Panc1 (cell line): ENCODE results near the gene INCENP.

Experiments
- POLR2AphosphoS5 ChIP-seq: IDR thresholded peaks from 2 replicates; pipeline ENCODE4 v1.6.1; 2012; ENCODE audit warnings: mild to moderate bottlenecking, low read depth, low read length, moderate library complexity
- SIN3A ChIP-seq: IDR thresholded peaks from 2 replicates; pipeline ENCODE4 v1.6.1; 2012; ENCODE audit warnings: low read depth, mild to moderate bottlenecking, low read length, moderate library complexity, borderline replicate concordance; ENCODE audit not compliant: insufficient read depth
- TCF7L2 ChIP-seq: IDR thresholded peaks from 2 replicates; pipeline ENCODE4 v1.6.1; 2011; ENCODE audit warnings: mild to moderate bottlenecking, low read depth, low read length, inconsistent platforms
- TF ChIP-seq, protein P1 (sequence below): fragments of 450-650 bp; IDR thresholded peaks from 2 replicates; pipeline ENCODE4 v1.5.1; 2017; ENCODE audit warnings: mild to moderate bottlenecking
- TF ChIP-seq, protein P2 (sequence below), 2 experiments: IDR thresholded peaks; 2 replicates each; pipeline ENCODE4 v1.6.1; 2011 to 2012; ENCODE audit warnings: low read depth in 2 of 2, control low read depth in 1 of 2, low read length in 1 of 2, mild to moderate bottlenecking in 1 of 2, moderate library complexity in 1 of 2; ENCODE audit not compliant: insufficient read depth in 1 of 2

DNA sequence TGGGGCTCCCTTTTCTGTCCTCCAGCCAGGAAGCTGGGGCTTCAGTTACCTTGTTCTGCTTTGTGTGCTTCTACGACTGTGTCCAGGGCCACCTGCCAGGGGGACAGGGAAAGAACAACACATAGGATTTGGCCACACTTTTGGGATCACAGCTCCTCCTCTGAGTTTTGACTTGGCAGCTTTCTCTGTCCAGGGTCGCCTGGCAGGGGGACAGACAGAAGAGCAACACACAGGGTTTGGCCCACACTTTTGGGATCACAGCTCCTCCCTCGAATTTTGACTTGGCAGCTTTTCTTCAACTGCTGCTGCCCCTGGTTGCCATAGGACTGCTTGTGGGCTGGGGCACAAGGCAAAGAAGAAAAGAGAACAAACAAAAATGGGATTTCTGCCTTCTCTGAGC is 19.1 kb downstream of the INCENP start:
- TF ChIP-seq POLR2AphosphoS5 = no peak
- TF ChIP-seq, protein P1, sequence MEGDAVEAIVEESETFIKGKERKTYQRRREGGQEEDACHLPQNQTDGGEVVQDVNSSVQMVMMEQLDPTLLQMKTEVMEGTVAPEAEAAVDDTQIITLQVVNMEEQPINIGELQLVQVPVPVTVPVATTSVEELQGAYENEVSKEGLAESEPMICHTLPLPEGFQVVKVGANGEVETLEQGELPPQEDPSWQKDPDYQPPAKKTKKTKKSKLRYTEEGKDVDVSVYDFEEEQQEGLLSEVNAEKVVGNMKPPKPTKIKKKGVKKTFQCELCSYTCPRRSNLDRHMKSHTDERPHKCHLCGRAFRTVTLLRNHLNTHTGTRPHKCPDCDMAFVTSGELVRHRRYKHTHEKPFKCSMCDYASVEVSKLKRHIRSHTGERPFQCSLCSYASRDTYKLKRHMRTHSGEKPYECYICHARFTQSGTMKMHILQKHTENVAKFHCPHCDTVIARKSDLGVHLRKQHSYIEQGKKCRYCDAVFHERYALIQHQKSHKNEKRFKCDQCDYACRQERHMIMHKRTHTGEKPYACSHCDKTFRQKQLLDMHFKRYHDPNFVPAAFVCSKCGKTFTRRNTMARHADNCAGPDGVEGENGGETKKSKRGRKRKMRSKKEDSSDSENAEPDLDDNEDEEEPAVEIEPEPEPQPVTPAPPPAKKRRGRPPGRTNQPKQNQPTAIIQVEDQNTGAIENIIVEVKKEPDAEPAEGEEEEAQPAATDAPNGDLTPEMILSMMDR = no peak
- TF ChIP-seq, protein P2, sequence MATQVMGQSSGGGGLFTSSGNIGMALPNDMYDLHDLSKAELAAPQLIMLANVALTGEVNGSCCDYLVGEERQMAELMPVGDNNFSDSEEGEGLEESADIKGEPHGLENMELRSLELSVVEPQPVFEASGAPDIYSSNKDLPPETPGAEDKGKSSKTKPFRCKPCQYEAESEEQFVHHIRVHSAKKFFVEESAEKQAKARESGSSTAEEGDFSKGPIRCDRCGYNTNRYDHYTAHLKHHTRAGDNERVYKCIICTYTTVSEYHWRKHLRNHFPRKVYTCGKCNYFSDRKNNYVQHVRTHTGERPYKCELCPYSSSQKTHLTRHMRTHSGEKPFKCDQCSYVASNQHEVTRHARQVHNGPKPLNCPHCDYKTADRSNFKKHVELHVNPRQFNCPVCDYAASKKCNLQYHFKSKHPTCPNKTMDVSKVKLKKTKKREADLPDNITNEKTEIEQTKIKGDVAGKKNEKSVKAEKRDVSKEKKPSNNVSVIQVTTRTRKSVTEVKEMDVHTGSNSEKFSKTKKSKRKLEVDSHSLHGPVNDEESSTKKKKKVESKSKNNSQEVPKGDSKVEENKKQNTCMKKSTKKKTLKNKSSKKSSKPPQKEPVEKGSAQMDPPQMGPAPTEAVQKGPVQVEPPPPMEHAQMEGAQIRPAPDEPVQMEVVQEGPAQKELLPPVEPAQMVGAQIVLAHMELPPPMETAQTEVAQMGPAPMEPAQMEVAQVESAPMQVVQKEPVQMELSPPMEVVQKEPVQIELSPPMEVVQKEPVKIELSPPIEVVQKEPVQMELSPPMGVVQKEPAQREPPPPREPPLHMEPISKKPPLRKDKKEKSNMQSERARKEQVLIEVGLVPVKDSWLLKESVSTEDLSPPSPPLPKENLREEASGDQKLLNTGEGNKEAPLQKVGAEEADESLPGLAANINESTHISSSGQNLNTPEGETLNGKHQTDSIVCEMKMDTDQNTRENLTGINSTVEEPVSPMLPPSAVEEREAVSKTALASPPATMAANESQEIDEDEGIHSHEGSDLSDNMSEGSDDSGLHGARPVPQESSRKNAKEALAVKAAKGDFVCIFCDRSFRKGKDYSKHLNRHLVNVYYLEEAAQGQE (IDR thresholded peaks at IDR 0.05; ENCODE audit: insufficient read depth in 1 of 2, low read depth in 2 of 2, low read length in 1 of 2) = no peak
- TF ChIP-seq SIN3A = no peak
- TF ChIP-seq TCF7L2 = no peak
